Gastroesophageal sphincter (tissue), 4 donors: ENCODE measurements around the gene VEZF1. TPM values are rescaled to one million over a fixed set of nuclear protein-coding genes. Genes with fewer than 3 reads are reported as not detected.

Experiments used
- ATAC-seq: fragments of 150-250 bp; one replicate; pipeline ENCODE4 v1.9.1; 2016; ENCODE audit warnings: mild to moderate bottlenecking, moderate library complexity
- H3K27ac ChIP-seq, 4 donors: fragments of 200-600 bp; sonication (generic) in 3 of 4; 1 replicate in 3 of 4; 2 replicates in 1 of 4; pipeline ENCODE4 v1.5.1; 2016 to 2019
- H3K27me3 ChIP-seq: fragments of 200-600 bp; sonication (generic); one replicate; pipeline ENCODE4 v1.5.1; 2019
- H3K36me3 ChIP-seq, 2 donors: fragments of 200-600 bp; sonication (generic); one replicate each; pipeline ENCODE4 v1.5.1; 2019; ENCODE audit warnings: control low read depth in 1 of 2
- H3K4me1 ChIP-seq, 3 donors: fragments of 200-600 bp; sonication (generic); 1 replicate in 2 of 3; 2 replicates in 1 of 3; pipeline ENCODE4 v1.5.1; 2016 to 2019; ENCODE audit warnings: control low read depth in 2 of 3
- H3K4me3 ChIP-seq, 2 donors: fragments of 200-600 bp; sonication (generic); one replicate each; pipeline ENCODE4 v1.5.1; 2019; ENCODE audit warnings: mild to moderate bottlenecking in 1 of 2, moderate library complexity in 1 of 2
- H3K9me3 ChIP-seq, 3 donors: fragments of 200-600 bp; sonication (generic); one replicate each; pipeline ENCODE4 v1.5.1; 2017 to 2019; ENCODE audit warnings: control low read depth in 2 of 3
- CTCF ChIP-seq, 4 experiments: fragments of 200-600 bp in 2 of 4; fragments of 450-650 bp in 2 of 4; sonication (generic) in 1 of 4; IDR thresholded peaks; one replicate each; pipeline ENCODE4 v1.5.1; 2017 to 2019; ENCODE audit warnings: antibody characterized with exemption in 4 of 4, mild to moderate bottlenecking in 2 of 4, moderate library complexity in 2 of 4
- EP300 ChIP-seq: sonication (generic); formaldehyde crosslinking; IDR thresholded peaks from one replicate; pipeline ENCODE4 v1.6.1; 2017; ENCODE audit warnings: antibody characterized with exemption, mild to moderate bottlenecking
- POLR2A ChIP-seq, 2 donors: fragments of 450-650 bp; IDR thresholded peaks; one replicate each; pipeline ENCODE4 v1.6.1; 2017; ENCODE audit warnings: antibody characterized with exemption in 2 of 2, mild to moderate bottlenecking in 2 of 2, moderate library complexity in 1 of 2
- POLR2AphosphoS5 ChIP-seq: sonication (generic); formaldehyde crosslinking; IDR thresholded peaks from one replicate; pipeline ENCODE4 v1.6.1; 2017; ENCODE audit warnings: antibody characterized with exemption
- WGBS, 2 donors: methylation state at CpG; one replicate each; pipeline ENCODE4 v1.1.5; 2018; ENCODE audit warnings: low coverage in 1 of 2; 5-methylcytosine and 5-hydroxymethylcytosine counted together
- total RNA-seq, 4 donors: library from RNA; depleted of rRNA; stranded (reverse); fragments of >200 nt; gene quantifications; one replicate each; pipeline ENCODE4 v1.1.0, GENCODE V29; 2016

The VEZF1 gene
- total RNA-seq, 4 donors from 2014 or later: 115 to 148 (median 132) TPM

GRCh38 chr17:58019521-58019920, 31.5 kb upstream of the VEZF1 start:
- H3K27ac ChIP-seq: no peak overlapping the region
- no peak for ATAC-seq
- H3K4me1 ChIP-seq: no peaks in the 10 kb centered on the region
- H3K27me3 ChIP-seq: peaks cover 19% of the 10 kb centered on the region
- H3K9me3 ChIP-seq: no peaks in the 10 kb centered on the region
- no peaks in the 10 kb centered on the region for H3K36me3 ChIP-seq
- H3K4me3 ChIP-seq: no peak overlapping the region
- TF ChIP-seq POLR2AphosphoS5 (no peak), EP300 (no peak), CTCF (IDR thresholded peaks at IDR 0.05) (no peak), POLR2A (IDR thresholded peaks at IDR 0.05) (no peak)

GRCh38 chr17:58019039-58019438, 31.0 kb upstream of the VEZF1 start:
- Histone ChIP-seq H3K4me3 (no peak overlapping the region), H3K9me3 (no peaks in the 10 kb centered on the region), H3K27me3 (peaks cover 14% of the 10 kb centered on the region), H3K36me3 (no peaks in the 10 kb centered on the region), H3K4me1 (no peaks in the 10 kb centered on the region), H3K27ac (no peak overlapping the region)
- no peak for TF ChIP-seq CTCF (IDR thresholded peaks at IDR 0.05)
- 44 to 49% methylated on average over 3 of the region's 3 CpGs for WGBS, 2 donors
- no peak for ATAC-seq

DNA sequence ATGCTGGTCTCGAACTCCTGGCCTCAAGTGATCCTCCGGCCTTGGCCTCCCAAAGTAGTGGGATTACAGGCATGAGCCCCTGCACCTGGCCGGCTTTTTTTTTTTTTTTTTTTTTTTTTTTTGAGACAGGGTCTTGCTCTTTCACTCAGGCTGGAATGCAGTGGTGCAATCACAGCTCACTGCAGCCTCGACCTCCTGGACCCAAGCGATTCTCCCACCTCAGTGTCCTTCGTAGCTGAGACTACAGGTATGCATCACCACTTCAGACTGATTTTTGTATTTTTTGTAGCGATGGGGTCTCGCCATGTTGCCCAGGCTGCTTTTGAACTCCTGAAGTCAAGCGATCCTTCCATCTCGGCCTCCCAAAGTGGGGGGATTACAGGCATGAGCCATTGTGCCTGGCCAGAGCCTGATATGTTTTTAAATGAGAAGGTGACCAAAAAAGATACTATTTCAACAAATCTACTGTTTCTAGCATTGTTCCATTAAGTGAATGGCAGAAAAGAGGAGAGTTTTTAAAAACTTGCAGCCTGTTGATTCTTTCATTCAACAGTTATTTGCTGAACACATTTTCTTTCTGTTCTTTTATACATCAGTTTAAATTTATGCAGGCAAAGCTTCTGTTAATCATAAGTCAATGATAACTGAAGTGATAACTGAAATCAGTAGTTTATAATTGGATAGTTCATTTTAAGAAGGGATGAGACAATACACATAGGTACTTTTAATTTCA, 22.2 kb upstream of the VEZF1 start:
- ATAC-seq: no peak
- peaks cover 2 to 22% (median 12%) of the 10 kb centered on the region in 3 donors for H3K4me1 ChIP-seq

GRCh38 chr17:58007781-58008706, 20.0 kb upstream of the VEZF1 start:
- no peaks in the 10 kb centered on the region for H3K27me3 ChIP-seq
- H3K4me3 ChIP-seq: peak overlapping the region; percentile 81
- WGBS, 2 donors: 25 to 26% methylated on average over 19 to 42 of the region's 47 CpGs
- TF ChIP-seq POLR2A (IDR thresholded peaks at IDR 0.05): no peak
- no peaks in the 10 kb centered on the region for H3K9me3 ChIP-seq
- peak overlapping the region; percentile 92 to 99 (median 96) for H3K27ac ChIP-seq
- peaks cover 0 to 29% of the 10 kb centered on the region in 2 donors for H3K36me3 ChIP-seq
- peak; percentile 11 for ATAC-seq
- H3K4me1 ChIP-seq: peaks cover 16 to 44% (median 29%) of the 10 kb centered on the region in 3 donors

More for the DNA sequence above, 22.2 kb upstream of the VEZF1 start:
- TF ChIP-seq CTCF (IDR thresholded peaks at IDR 0.05) (no peak), POLR2A (IDR thresholded peaks at IDR 0.05) (no peak)
- Histone ChIP-seq H3K36me3 (peaks cover 0 to 7% of the 10 kb centered on the region in 2 donors), H3K4me3 (no peak overlapping the region), H3K27ac (no peak overlapping the region), H3K27me3 (no peaks in the 10 kb centered on the region), H3K9me3 (no peaks in the 10 kb centered on the region)
- WGBS, 2 donors: 97% methylated on average over 5 to 8 of the region's 10 CpGs

- Histone ChIP-seq H3K9me3 (no peaks in the 10 kb centered on the region), H3K27me3 (no peaks in the 10 kb centered on the region), H3K4me1 (peaks cover 18 to 53% (median 29%) of the 10 kb centered on the region in 3 donors), H3K4me3 (peak within 1 kb of the TSS; percentile 81), H3K27ac (peak within 1 kb of the TSS; percentile 92 to 99 (median 96)), H3K36me3 (peaks cover 0 to 38% of the 10 kb centered on the region in 2 donors)
- 0 to 2% methylated on average over 12 to 13 of the region's 86 CpGs for WGBS, 2 donors
- ATAC-seq: peak; percentile 96
- TF ChIP-seq POLR2A (IDR thresholded peaks at IDR 0.05): peak; percentile 92 to 93
- TF ChIP-seq POLR2AphosphoS5: peak; percentile 99
- no peak for TF ChIP-seq EP300
These were observed 19.1 kb upstream of the VEZF1 start, which contains the start of gene SRSF1 for GRCh38 chr17:58006924-58007780. Gene SRSF1 (minus strand): TSS chr17:58007246. CDS start chr17:58007137, 109 bp downstream.
